GM23338 (cell line): Measurements from ENCODE around the gene ADAMTSL5. TPM values are rescaled to one million over a fixed set of nuclear protein-coding genes. Genes with fewer than 3 reads are reported as not detected.
A peak's percentile ranks its signal among the peaks of the same experiment; 100 is the strongest.

Experiments used
- ATAC-seq: fragments of 200-7000 bp; cut with Tn5 transposase; 3 replicates; pipeline ENCODE4 v1.9.1; 2020
- DNase-seq: peaks from one replicate; pipeline ENCODE4 v3.0.0-alpha.2; 2015; ENCODE audit warnings: low spot score
- H2AFZ ChIP-seq: fragments of 200-600 bp; sonication (generic); 2 replicates; pipeline ENCODE4 v1.8.0; 2016; ENCODE audit warnings: antibody characterized with exemption, mild to moderate bottlenecking, moderate library complexity
- H3F3A ChIP-seq: fragments of 200-600 bp; sonication (generic); replicated peaks from 2 replicates; pipeline ENCODE4 v1.8.0; 2017; ENCODE audit warnings: antibody characterized with exemption, mixed run types, low read depth
- H3K27ac ChIP-seq: fragments of 200-600 bp; sonication (generic); 2 replicates; pipeline ENCODE4 v1.6.1; 2016; ENCODE audit warnings: low read depth
- H3K27me3 ChIP-seq: fragments of 200-600 bp; sonication (generic); 2 replicates; pipeline ENCODE4 v1.8.0; 2016; ENCODE audit warnings: mild to moderate bottlenecking, mixed run types, moderate library complexity; ENCODE audit not compliant: insufficient read depth
- H3K36me3 ChIP-seq: fragments of 200-600 bp; sonication (generic); 2 replicates; pipeline ENCODE4 v1.8.0; 2016; ENCODE audit warnings: mild to moderate bottlenecking; ENCODE audit not compliant: insufficient read depth
- H3K4me1 ChIP-seq: fragments of 200-600 bp; sonication (generic); 2 replicates; pipeline ENCODE4 v1.8.0; 2016; ENCODE audit warnings: mild to moderate bottlenecking, moderate library complexity; ENCODE audit not compliant: insufficient read depth
- H3K4me2 ChIP-seq: fragments of 200-600 bp; sonication (generic); 2 replicates; pipeline ENCODE4 v1.7.1; 2017; ENCODE audit warnings: mixed run types
- H3K4me3 ChIP-seq: fragments of 200-600 bp; sonication (generic); 2 replicates; pipeline ENCODE4 v1.6.1; 2016; ENCODE audit warnings: mixed run types
- H3K79me2 ChIP-seq: fragments of 200-600 bp; sonication (generic); replicated peaks from 2 replicates; pipeline ENCODE4 v1.8.0; 2017; ENCODE audit warnings: mild to moderate bottlenecking; ENCODE audit not compliant: insufficient read depth
- H3K9me2 ChIP-seq: fragments of 200-600 bp; sonication (generic); 2 replicates; pipeline ENCODE4 v1.8.0; 2017; ENCODE audit not compliant: insufficient read depth
- H4K20me1 ChIP-seq: fragments of 200-600 bp; sonication (generic); replicated peaks from 2 replicates; pipeline ENCODE4 v1.8.0; 2017; ENCODE audit warnings: mild to moderate bottlenecking; ENCODE audit not compliant: insufficient read depth
- H3K27ac Mint-ChIP-seq: 2 replicates; pipeline ENCODE4 v1.8.0; 2020; ENCODE audit warnings: inconsistent platforms, mild to moderate bottlenecking, moderate library complexity, mixed read lengths
- H3K27me3 Mint-ChIP-seq: 3 replicates; pipeline ENCODE4 v1.8.0; 2022; ENCODE audit warnings: low read depth, mild to moderate bottlenecking, moderate library complexity, mixed read lengths, inconsistent platforms; ENCODE audit not compliant: insufficient read depth, poor library complexity
- H3K36me3 Mint-ChIP-seq: 3 replicates; pipeline ENCODE4 v1.8.0; 2021; ENCODE audit warnings: low read depth, mild to moderate bottlenecking, inconsistent platforms, moderate library complexity, mixed read lengths
- H3K4me1 Mint-ChIP-seq: 3 replicates; pipeline ENCODE4 v1.8.0; 2020; ENCODE audit warnings: mild to moderate bottlenecking, inconsistent platforms, mixed read lengths
- H3K4me3 Mint-ChIP-seq: 3 replicates; pipeline ENCODE4 v1.8.0; 2021; ENCODE audit warnings: moderate library complexity, mild to moderate bottlenecking, inconsistent platforms, mixed read lengths
- H3K9me3 Mint-ChIP-seq: 3 replicates; pipeline ENCODE4 v1.8.0; 2020; ENCODE audit warnings: moderate library complexity, mild to moderate bottlenecking, inconsistent platforms, mixed read lengths
- CREB1 ChIP-seq: fragments of 250-450 bp; sonication (Bioruptor Pico); IDR thresholded peaks from 2 replicates; pipeline ENCODE4 v1.5.0; 2020; ENCODE audit warnings: low read depth, mild to moderate bottlenecking, moderate library complexity
- ETS1 ChIP-seq: IDR thresholded peaks from 2 replicates; pipeline ENCODE4 v1.6.1; 2016; ENCODE audit warnings: antibody characterized with exemption
- EZH2 ChIP-seq: fragments of 200-600 bp; sonication (generic); IDR thresholded peaks from one replicate; pipeline ENCODE4 v1.8.0; 2017; ENCODE audit warnings: antibody characterized with exemption, mild to moderate bottlenecking, low read depth; ENCODE audit not compliant: unreplicated experiment
- EZH2phosphoT487 ChIP-seq: fragments of 200-600 bp; sonication (generic); IDR thresholded peaks from one replicate; pipeline ENCODE4 v1.8.1; 2018; ENCODE audit warnings: antibody characterized with exemption; ENCODE audit not compliant: unreplicated experiment
- JUNB ChIP-seq: IDR thresholded peaks from one replicate; pipeline ENCODE4 v1.6.1; 2016; ENCODE audit warnings: antibody characterized with exemption; ENCODE audit not compliant: unreplicated experiment
- NANOG ChIP-seq: IDR thresholded peaks from 2 replicates; pipeline ENCODE4 v1.6.1; 2016; ENCODE audit warnings: antibody characterized with exemption, borderline replicate concordance
- POLR2AphosphoS5 ChIP-seq: IDR thresholded peaks from 2 replicates; pipeline ENCODE4 v1.6.1; 2016; ENCODE audit warnings: antibody characterized with exemption, low read depth
- REST ChIP-seq: IDR thresholded peaks from one replicate; pipeline ENCODE4 v1.6.1; 2018; ENCODE audit warnings: antibody characterized with exemption; ENCODE audit not compliant: unreplicated experiment
- STAT1 ChIP-seq: IDR thresholded peaks from one replicate; pipeline ENCODE4 v1.6.1; 2016; ENCODE audit warnings: antibody characterized with exemption; ENCODE audit not compliant: unreplicated experiment
- ZNF462 ChIP-seq: fragments of 250-450 bp; sonication (Bioruptor Pico); IDR thresholded peaks from 2 replicates; pipeline ENCODE4 v1.5.0; 2020; ENCODE audit warnings: mild to moderate bottlenecking, moderate library complexity
- polyA plus RNA-seq: library from polyadenylated mRNA; unstranded; fragments of >200 nt; fragmentation: Nextera tagmentation; extraction: Ambion mirVana; gene quantifications from 2 replicates; pipeline ENCODE4 v1.2.1, GENCODE V29; 2016
- total RNA-seq: library from RNA; depleted of rRNA; stranded (reverse); fragments of >200 nt; shearing (Covaris generic); gene quantifications from 2 replicates; pipeline ENCODE4 v1.2.3, GENCODE V29; 2014

The ADAMTSL5 gene
- total and polyA plus RNA-seq, 2 experiments from 2014 or later, result 0.10 to 0.97 TPM

- TF ChIP-seq POLR2AphosphoS5, result no peak
- no peak for TF ChIP-seq NANOG
- no peak for TF ChIP-seq ETS1
- TF ChIP-seq REST, result no peak
- TF ChIP-seq STAT1, result no peak
- TF ChIP-seq JUNB, result no peak
Measured at GRCh38 chr19:1554968-1555367, 42.1 kb upstream of the ADAMTSL5 start (continued).

DNA sequence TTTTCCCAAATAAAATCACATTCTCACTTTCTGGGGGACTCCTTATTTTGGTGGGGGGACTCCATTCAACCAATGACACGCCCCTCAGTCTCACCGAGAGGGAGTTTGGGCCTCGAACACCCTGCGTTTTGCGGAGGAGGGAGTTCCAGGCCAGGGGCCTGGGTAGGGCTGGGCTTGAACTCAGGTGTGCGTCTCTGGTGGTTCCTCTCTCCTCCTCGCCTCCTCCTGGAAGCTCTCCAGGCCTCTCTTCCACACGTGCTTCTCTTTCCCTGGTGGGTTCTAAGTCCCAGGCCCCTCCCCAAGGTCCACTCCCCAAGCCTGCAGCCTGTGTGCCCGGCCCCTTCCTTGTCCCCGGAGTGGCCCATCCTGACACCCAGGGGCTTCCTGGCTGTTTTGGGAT is 40.6 kb upstream of the ADAMTSL5 start:
- Mint-ChIP-seq H3K27ac (no peak overlapping the region), H3K9me3 (peaks cover 3% of the 10 kb centered on the region; the same call in 2 of the 3 replicates), H3K4me1 (no peaks in the 10 kb centered on the region), H3K36me3 (peaks cover 7% of the 10 kb centered on the region; the same call in 1 of the 3 replicates), H3K27me3 (peaks cover 12% of the 10 kb centered on the region), H3K4me3 (no peak overlapping the region)
- no peak overlapping the region for H3K4me3 ChIP-seq
- H3K4me2 ChIP-seq, result no peak overlapping the region
- ATAC-seq, result peak; percentile 41
- no peaks in the 10 kb centered on the region for H3K9me2 ChIP-seq
- peaks cover 3% of the 10 kb centered on the region; the same call in 1 of the 2 replicates for H3K36me3 ChIP-seq
- H4K20me1 ChIP-seq, result peaks cover 7% of the 10 kb centered on the region
- no peaks in the 10 kb centered on the region for H3K27me3 ChIP-seq
- H3F3A ChIP-seq, result peaks cover 6% of the 10 kb centered on the region; the same call in 1 of the 2 replicates
- H3K4me1 ChIP-seq, result no peaks in the 10 kb centered on the region; the same call in 1 of the 2 replicates
- H2AFZ ChIP-seq, result no peak overlapping the region
- DNase-seq, result no peak
- H3K79me2 ChIP-seq, result peaks cover 4% of the 10 kb centered on the region
- H3K27ac ChIP-seq, result no peak overlapping the region
- TF ChIP-seq CREB1 (CRISPR knock-in tag), result no peak
- no peak for TF ChIP-seq EZH2phosphoT487
- TF ChIP-seq JUNB, result no peak
- TF ChIP-seq ZNF462 (CRISPR knock-in tag), result no peak
- TF ChIP-seq ETS1, result no peak
- TF ChIP-seq EZH2, result no peak
- no peak for TF ChIP-seq NANOG
